Thyroid gland (tissue), 4 donors: ENCODE data around the gene ANP32D.

ENCODE experiments used
- POLR2A ChIP-seq, 2 donors: fragments of 450-650 bp; IDR thresholded peaks; one replicate each; pipeline ENCODE4 v1.6.1; 2017; ENCODE audit warnings: antibody characterized with exemption in 2 of 2, mild to moderate bottlenecking in 2 of 2, moderate library complexity in 1 of 2
- TF ChIP-seq, protein P1 (sequence below), 6 experiments: fragments of 200-600 bp in 3 of 6; fragments of 450-650 bp in 3 of 6; sonication (generic) in 3 of 6; IDR thresholded peaks; one replicate each; pipeline ENCODE4 v1.5.1; 2016 to 2019; ENCODE audit warnings: antibody characterized with exemption in 6 of 6, mild to moderate bottlenecking in 2 of 6, inconsistent platforms in 1 of 6, moderate library complexity in 1 of 6

DNA sequence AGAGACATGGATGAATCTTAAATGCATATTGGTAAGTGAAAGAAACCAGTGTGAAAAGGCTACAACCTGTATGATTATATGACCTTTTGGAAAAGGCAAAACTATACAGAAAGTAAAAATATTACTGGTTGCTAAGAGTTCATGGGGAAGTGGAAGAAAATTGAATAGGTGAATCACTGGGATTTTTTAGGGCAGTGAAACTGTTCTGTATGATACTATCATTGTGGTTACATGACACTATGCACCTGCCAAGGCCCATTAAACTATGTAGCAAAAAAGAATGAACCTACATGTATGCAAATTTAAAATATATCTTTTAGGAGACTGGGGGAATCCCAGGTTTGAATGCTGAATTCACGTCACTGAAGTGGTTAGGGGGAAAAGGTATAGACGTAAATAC, 40.5 kb downstream of the ANP32D start:
- TF ChIP-seq POLR2A (IDR thresholded peaks at IDR 0.05), result no peak
- TF ChIP-seq, protein P1, sequence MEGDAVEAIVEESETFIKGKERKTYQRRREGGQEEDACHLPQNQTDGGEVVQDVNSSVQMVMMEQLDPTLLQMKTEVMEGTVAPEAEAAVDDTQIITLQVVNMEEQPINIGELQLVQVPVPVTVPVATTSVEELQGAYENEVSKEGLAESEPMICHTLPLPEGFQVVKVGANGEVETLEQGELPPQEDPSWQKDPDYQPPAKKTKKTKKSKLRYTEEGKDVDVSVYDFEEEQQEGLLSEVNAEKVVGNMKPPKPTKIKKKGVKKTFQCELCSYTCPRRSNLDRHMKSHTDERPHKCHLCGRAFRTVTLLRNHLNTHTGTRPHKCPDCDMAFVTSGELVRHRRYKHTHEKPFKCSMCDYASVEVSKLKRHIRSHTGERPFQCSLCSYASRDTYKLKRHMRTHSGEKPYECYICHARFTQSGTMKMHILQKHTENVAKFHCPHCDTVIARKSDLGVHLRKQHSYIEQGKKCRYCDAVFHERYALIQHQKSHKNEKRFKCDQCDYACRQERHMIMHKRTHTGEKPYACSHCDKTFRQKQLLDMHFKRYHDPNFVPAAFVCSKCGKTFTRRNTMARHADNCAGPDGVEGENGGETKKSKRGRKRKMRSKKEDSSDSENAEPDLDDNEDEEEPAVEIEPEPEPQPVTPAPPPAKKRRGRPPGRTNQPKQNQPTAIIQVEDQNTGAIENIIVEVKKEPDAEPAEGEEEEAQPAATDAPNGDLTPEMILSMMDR (IDR thresholded peaks at IDR 0.05), result no peak
